Activated T-helper 2 cell treated with anti-CD3 and anti-CD28 coated beads, Interferon-gamma antibody, Interleukin-2, Interleukin-4, amounts not matched to agents 10 μg/mL and 5 μg/mL and 100 μg/mL, durations not matched to agents 14 hours and 24 hours and 36 hours (primary cell): ENCODE measurements around the gene REC8. TPM values are rescaled to one million over a fixed set of nuclear protein-coding genes. Genes with fewer than 3 reads are reported as not detected.

ENCODE experiments used
- DNase-seq: peaks from one replicate; pipeline ENCODE4 v3.0.0; 2021; ENCODE audit warnings: low spot score
- H3K27ac Mint-ChIP-seq: one replicate; pipeline ENCODE4 v1.8.0; 2021; ENCODE audit warnings: mixed read lengths
- H3K27me3 Mint-ChIP-seq: one replicate; pipeline ENCODE4 v1.8.0; 2021; ENCODE audit warnings: low read depth, mixed read lengths
- H3K36me3 Mint-ChIP-seq: one replicate; pipeline ENCODE4 v1.8.0; 2021; ENCODE audit warnings: low read depth, mixed read lengths
- H3K4me1 Mint-ChIP-seq: one replicate; pipeline ENCODE4 v1.8.0; 2021; ENCODE audit warnings: low read depth, mixed read lengths
- H3K4me3 Mint-ChIP-seq: one replicate; pipeline ENCODE4 v1.8.0; 2021; ENCODE audit warnings: low read depth, mild to moderate bottlenecking, moderate library complexity, mixed read lengths
- H3K9me3 Mint-ChIP-seq: one replicate; pipeline ENCODE4 v1.8.0; 2021; ENCODE audit warnings: mixed read lengths
- intact Hi-C: fragments of 100-400 bp; cut with micrococcal nuclease; formaldehyde crosslinking; loops from one replicate; pipeline ENCODE4 v1.15.1; 2023
- total RNA-seq: library from RNA; stranded (reverse); gene quantifications from 2 replicates; pipeline ENCODE4 v1.2.3, GENCODE V29; 2022

The REC8 gene
- 20.0 and 28.2 TPM in 2 replicates for total RNA-seq

- peaks cover 27% of the 10 kb centered on the region for H3K4me1 Mint-ChIP-seq
- no peaks in the 10 kb centered on the region for H3K27me3 Mint-ChIP-seq
- no peaks in the 10 kb centered on the region for H3K9me3 Mint-ChIP-seq
- intact Hi-C loops = no loop called here
- peak within 1 kb of the TSS; percentile 58 for H3K27ac Mint-ChIP-seq
- peak; percentile 41 for DNase-seq
- peaks cover 70% of the 10 kb centered on the region for H3K36me3 Mint-ChIP-seq
- H3K4me3 Mint-ChIP-seq = peak within 1 kb of the TSS; percentile 69
These were observed at the start of gene REC8 for GRCh38 chr14:24171422-24172260. TSS of gene REC8 (plus strand) at chr14:24172080. CDS start at chr14:24172553, 473 bp downstream.

GRCh38 chr14:24122416-24122815, 49.5 kb upstream of the REC8 start:
- Mint-ChIP-seq H3K4me3 (no peak overlapping the region), H3K27me3 (no peaks in the 10 kb centered on the region), H3K27ac (no peak overlapping the region), H3K36me3 (peaks cover 57% of the 10 kb centered on the region), H3K4me1 (peaks cover 9% of the 10 kb centered on the region), H3K9me3 (no peaks in the 10 kb centered on the region)
- no peak for DNase-seq
- intact Hi-C loops = no loop called here

DNA sequence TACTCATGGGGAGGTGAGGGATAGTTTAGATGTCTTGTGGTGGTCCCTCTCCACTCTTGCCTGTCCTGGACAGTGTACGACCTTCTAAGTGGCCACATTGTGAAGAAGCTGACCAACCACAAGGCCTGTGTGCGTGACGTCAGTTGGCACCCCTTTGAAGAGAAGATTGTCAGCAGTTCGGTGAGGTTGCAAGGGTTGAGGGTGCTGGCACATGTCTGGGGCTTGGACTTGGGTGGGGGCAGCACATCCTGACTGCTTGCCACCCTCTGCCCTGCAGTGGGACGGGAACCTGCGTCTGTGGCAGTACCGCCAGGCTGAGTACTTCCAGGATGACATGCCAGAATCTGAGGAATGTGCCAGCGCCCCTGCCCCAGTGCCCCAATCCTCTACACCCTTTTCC, 49.0 kb upstream of the REC8 start:
- peaks cover 7% of the 10 kb centered on the region for H3K4me1 Mint-ChIP-seq
- H3K4me3 Mint-ChIP-seq = no peak overlapping the region
- no peaks in the 10 kb centered on the region for H3K27me3 Mint-ChIP-seq
- no peak for DNase-seq
- H3K9me3 Mint-ChIP-seq = no peaks in the 10 kb centered on the region
- H3K36me3 Mint-ChIP-seq = peaks cover 52% of the 10 kb centered on the region
- H3K27ac Mint-ChIP-seq = no peak overlapping the region
- intact Hi-C loops = no loop called here

- intact Hi-C loops = no loop called here
- no peaks in the 10 kb centered on the region for H3K27me3 Mint-ChIP-seq
- peaks cover 5% of the 10 kb centered on the region for H3K4me1 Mint-ChIP-seq
- no peaks in the 10 kb centered on the region for H3K9me3 Mint-ChIP-seq
- no peak overlapping the region for H3K27ac Mint-ChIP-seq
- H3K36me3 Mint-ChIP-seq = peaks cover 44% of the 10 kb centered on the region
- no peak overlapping the region for H3K4me3 Mint-ChIP-seq
- no peak for DNase-seq
These were observed 48.2 kb upstream of the REC8 start for GRCh38 chr14:24123424-24124417.

DNA sequence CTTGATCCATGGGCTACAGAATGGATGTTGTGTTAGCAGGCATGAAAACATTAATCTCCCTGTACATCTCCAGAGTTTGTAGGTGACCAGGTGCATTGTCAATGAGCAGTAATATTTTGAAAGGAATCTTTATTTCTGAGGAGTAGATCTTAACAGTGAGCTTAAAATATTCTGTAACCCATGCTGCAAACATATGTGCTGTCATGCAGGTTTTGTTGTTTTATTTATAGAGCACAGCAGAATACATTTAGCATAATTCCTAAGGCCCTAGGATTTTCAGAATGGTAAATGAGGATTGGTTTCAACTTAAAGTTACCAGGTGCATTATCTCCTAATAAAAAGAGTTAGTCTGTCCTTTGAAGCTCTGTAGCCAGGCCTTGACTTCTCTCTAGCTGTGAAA, 44.9 kb upstream of the REC8 start:
- intact Hi-C loops = no loop called here
- no peak for DNase-seq
- H3K4me1 Mint-ChIP-seq = peaks cover 2% of the 10 kb centered on the region
- peaks cover 16% of the 10 kb centered on the region for H3K36me3 Mint-ChIP-seq
- no peak overlapping the region for H3K27ac Mint-ChIP-seq
- H3K9me3 Mint-ChIP-seq = no peaks in the 10 kb centered on the region
- no peaks in the 10 kb centered on the region for H3K27me3 Mint-ChIP-seq
- H3K4me3 Mint-ChIP-seq = no peak overlapping the region

DNA sequence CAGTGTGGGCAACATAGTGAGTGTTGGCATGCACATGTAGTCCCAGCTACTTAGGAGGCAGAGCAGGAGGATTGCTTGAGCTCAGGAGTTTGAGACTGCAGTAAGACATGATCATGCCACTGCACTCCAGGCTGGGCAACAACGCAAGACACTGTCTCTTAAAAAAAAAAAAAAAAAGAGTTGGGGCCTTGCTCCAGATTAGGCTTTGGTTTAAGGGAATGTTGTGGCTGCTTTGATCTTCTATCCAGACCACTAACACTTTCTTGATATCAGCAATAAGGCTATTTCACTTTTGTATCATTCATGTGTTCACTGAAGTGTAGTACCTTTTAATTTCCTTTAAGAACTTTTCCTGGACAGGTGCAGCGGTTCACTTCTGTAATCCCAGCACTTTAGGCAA, 44.2 kb upstream of the REC8 start:
- peaks cover 9% of the 10 kb centered on the region for H3K4me1 Mint-ChIP-seq

DNA sequence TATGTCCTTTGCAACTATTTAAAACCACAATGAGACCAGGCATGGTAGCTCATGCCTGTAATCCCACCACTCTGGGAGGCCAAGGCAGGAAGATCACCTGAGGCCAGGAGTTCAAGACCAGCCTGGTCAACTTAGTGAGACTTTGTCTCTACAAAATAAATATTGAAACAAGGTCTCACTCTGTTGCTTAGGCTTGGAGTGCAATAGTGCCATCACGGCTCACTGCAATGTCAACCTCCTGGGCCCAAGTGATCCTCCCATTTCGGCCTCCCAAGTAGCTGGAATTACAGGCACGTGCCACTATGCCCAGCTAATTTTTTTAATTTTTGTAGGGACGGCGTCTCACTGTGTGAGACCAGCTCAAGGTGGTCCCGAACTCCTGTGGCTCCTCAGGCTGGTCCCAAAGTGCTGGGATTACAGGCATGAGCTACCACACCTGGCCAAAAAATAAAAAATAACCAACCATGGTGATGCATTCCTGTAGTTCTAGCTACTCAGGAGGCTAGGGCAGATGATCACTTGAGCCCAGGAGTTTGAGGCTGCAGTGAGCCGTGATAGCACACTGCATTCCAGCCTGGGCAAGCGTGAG, 42.4 kb upstream of the REC8 start:
- DNase-seq = no peak
- Mint-ChIP-seq H3K9me3 (no peaks in the 10 kb centered on the region), H3K4me3 (no peak overlapping the region), H3K27ac (no peak overlapping the region), H3K4me1 (peaks cover 13% of the 10 kb centered on the region), H3K27me3 (no peaks in the 10 kb centered on the region), H3K36me3 (peaks cover 8% of the 10 kb centered on the region)
- intact Hi-C loops = no loop called here

More for the DNA sequence above, 44.2 kb upstream of the REC8 start:
- H3K9me3 Mint-ChIP-seq = no peaks in the 10 kb centered on the region
- no peak overlapping the region for H3K27ac Mint-ChIP-seq
- intact Hi-C loops = no loop called here
- no peaks in the 10 kb centered on the region for H3K27me3 Mint-ChIP-seq
- H3K36me3 Mint-ChIP-seq = peaks cover 16% of the 10 kb centered on the region
- DNase-seq = no peak
- H3K4me3 Mint-ChIP-seq = no peak overlapping the region

GRCh38 chr14:24130380-24130716, 41.5 kb upstream of the REC8 start, which contains the start of gene FITM1:
TSS of gene FITM1 (plus strand) at chr14:24130659. CDS start at chr14:24131564, 905 bp downstream.
- Mint-ChIP-seq H3K4me1 (peaks cover 17% of the 10 kb centered on the region), H3K27me3 (no peaks in the 10 kb centered on the region), H3K36me3 (peaks cover 8% of the 10 kb centered on the region), H3K9me3 (no peaks in the 10 kb centered on the region), H3K27ac (no peak within 1 kb of the TSS), H3K4me3 (no peak within 1 kb of the TSS)
- intact Hi-C loops = no loop called here
- no peak for DNase-seq

DNA sequence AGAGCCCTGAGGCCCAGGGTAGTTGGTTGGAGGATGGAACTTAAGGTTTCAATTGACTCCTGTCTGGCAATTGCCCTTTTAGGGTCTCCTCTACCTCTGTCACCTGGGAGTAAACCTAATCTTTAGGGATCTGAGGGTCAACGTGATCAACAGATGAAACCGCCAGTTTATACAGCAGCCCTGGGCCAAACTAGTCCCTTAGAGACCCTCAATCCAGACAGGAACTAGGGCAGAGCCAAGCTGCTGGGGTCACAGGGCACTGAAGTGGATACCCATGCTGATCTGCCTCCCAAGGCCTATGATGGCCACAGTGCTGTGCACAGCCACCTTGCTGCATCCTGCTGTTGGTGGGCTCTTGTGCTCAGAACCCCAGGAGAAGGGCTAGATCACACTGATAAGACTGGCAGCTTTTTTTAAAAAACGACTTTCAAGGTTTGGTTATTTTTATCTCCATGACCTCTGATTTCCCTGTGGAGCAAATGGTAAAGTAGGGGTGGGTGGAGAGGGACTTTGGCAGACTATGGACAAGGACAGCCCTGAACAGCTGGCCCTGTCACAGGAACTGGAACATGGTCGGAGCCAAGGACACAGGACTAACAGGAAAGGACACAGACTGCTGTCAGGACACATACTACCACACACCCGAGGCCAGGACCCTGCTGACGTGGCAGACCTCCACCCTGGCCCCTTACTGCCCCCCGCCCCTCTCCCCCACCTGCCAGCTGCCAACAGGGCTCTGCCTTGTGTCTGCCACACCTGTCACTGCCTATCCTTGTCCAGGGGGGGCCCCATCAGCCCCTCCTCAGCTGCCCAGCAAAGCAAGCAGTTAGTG, 40.9 kb upstream of the REC8 start:
- H3K9me3 Mint-ChIP-seq = no peaks in the 10 kb centered on the region
- H3K4me3 Mint-ChIP-seq = no peak overlapping the region
- H3K36me3 Mint-ChIP-seq = peaks cover 8% of the 10 kb centered on the region
- H3K27ac Mint-ChIP-seq = no peak overlapping the region
- H3K27me3 Mint-ChIP-seq = no peaks in the 10 kb centered on the region
- DNase-seq = no peak
- intact Hi-C loops = no loop called here
- peaks cover 20% of the 10 kb centered on the region for H3K4me1 Mint-ChIP-seq

DNA sequence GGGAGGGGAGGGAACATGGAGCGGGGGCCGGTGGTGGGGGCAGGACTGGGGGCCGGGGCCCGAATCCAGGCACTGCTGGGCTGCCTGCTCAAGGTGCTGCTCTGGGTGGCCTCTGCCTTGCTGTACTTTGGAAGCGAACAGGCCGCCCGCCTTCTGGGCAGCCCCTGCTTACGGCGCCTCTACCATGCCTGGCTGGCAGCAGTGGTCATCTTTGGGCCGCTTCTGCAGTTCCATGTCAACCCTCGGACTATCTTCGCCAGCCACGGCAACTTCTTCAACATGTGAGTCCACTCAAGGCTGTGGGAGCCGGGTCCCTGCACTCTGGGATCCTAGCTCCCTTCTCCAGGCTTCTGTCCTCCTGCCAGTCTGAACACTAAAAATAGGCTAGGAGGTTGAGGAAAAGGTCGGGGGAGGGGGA, 40.3 kb upstream of the REC8 start:
- Mint-ChIP-seq H3K9me3 (no peaks in the 10 kb centered on the region), H3K27ac (no peak overlapping the region)

GRCh38 chr14:24132061-24132685, 39.7 kb upstream of the REC8 start:
- no peak overlapping the region for H3K27ac Mint-ChIP-seq
- intact Hi-C loops = no loop called here
- H3K9me3 Mint-ChIP-seq = no peaks in the 10 kb centered on the region
- no peaks in the 10 kb centered on the region for H3K27me3 Mint-ChIP-seq
- H3K4me1 Mint-ChIP-seq = peaks cover 27% of the 10 kb centered on the region
- peaks cover 16% of the 10 kb centered on the region for H3K36me3 Mint-ChIP-seq
- H3K4me3 Mint-ChIP-seq = no peak overlapping the region
- no peak for DNase-seq

More for the DNA sequence above, 40.3 kb upstream of the REC8 start:
- Mint-ChIP-seq H3K27me3 (no peaks in the 10 kb centered on the region), H3K36me3 (peaks cover 10% of the 10 kb centered on the region), H3K4me1 (peaks cover 21% of the 10 kb centered on the region), H3K4me3 (no peak overlapping the region)
- DNase-seq = no peak
- intact Hi-C loops = no loop called here
